Mesendoderm (in vitro differentiated cells): ENCODE data around the gene RAB28.

ENCODE experiments used
- DNase-seq: peaks from one replicate; pipeline ENCODE4 v3.0.0; 2013
- H2AK5ac ChIP-seq: 2 replicates; pipeline ENCODE4 v1.6.1; 2013; ENCODE audit warnings: low read length, inconsistent platforms
- H2BK120ac ChIP-seq: 2 replicates; pipeline ENCODE4 v1.6.1; 2013; ENCODE audit warnings: low read depth, mild to moderate bottlenecking, low read length, moderate library complexity, mixed read lengths
- H2BK15ac ChIP-seq: replicated peaks from 2 replicates; pipeline ENCODE4 v1.6.1; 2013; ENCODE audit warnings: low read depth, mild to moderate bottlenecking, moderate library complexity
- H2BK5ac ChIP-seq: 2 replicates; pipeline ENCODE4 v1.6.1; 2013; ENCODE audit warnings: low read length, inconsistent platforms
- H3K18ac ChIP-seq: 2 replicates; pipeline ENCODE4 v1.6.1; 2013; ENCODE audit warnings: mild to moderate bottlenecking, low read length, mixed read lengths
- H3K23ac ChIP-seq: one replicate; pipeline ENCODE4 v1.6.1; 2013; ENCODE audit warnings: low read length
- H3K27ac ChIP-seq: 2 replicates; pipeline ENCODE4 v1.5.1; 2013; ENCODE audit warnings: low read depth, mild to moderate bottlenecking, inconsistent platforms, low read length, moderate library complexity
- H3K27me3 ChIP-seq: 2 replicates; pipeline ENCODE4 v1.6.1; 2013; ENCODE audit warnings: low read length, control low read depth, mild to moderate bottlenecking, inconsistent platforms; ENCODE audit not compliant: insufficient read depth, poor library complexity
- H3K36me3 ChIP-seq: 2 replicates; pipeline ENCODE4 v1.6.1; 2013; ENCODE audit warnings: low read length, inconsistent platforms; ENCODE audit not compliant: control insufficient read depth, insufficient read depth
- H3K4ac ChIP-seq: one replicate; pipeline ENCODE4 v1.6.1; 2013; ENCODE audit warnings: low read depth, mild to moderate bottlenecking, low read length, moderate library complexity
- H3K4me1 ChIP-seq: 2 replicates; pipeline ENCODE4 v1.6.1; 2013; ENCODE audit warnings: low read depth, low read length, inconsistent platforms; ENCODE audit not compliant: control insufficient read depth
- H3K4me2 ChIP-seq: 2 replicates; pipeline ENCODE4 v1.6.1; 2013; ENCODE audit warnings: low read length
- H3K4me3 ChIP-seq: 2 replicates; pipeline ENCODE4 v1.5.1; 2013; ENCODE audit warnings: mild to moderate bottlenecking, low read length
- H3K56ac ChIP-seq: one replicate; pipeline ENCODE4 v1.6.1; 2013; ENCODE audit warnings: low read length
- H3K79me1 ChIP-seq: 2 replicates; pipeline ENCODE4 v1.6.1; 2013; ENCODE audit warnings: low read length, inconsistent platforms
- H3K79me2 ChIP-seq: 2 replicates; pipeline ENCODE4 v1.6.1; 2013; ENCODE audit warnings: mild to moderate bottlenecking, low read length; ENCODE audit not compliant: control insufficient read depth, insufficient read depth
- H3K9ac ChIP-seq: 2 replicates; pipeline ENCODE4 v1.6.1; 2013; ENCODE audit warnings: low read length, inconsistent platforms
- H4K5ac ChIP-seq: one replicate; pipeline ENCODE4 v1.6.1; 2013; ENCODE audit warnings: low read length
- H4K8ac ChIP-seq: one replicate; pipeline ENCODE4 v1.6.1; 2013; ENCODE audit warnings: low read depth, mild to moderate bottlenecking, control low read depth, low read length, moderate library complexity
- WGBS: extraction: QIAGEN DNeasy Blood & Tissue Kit; methylation state at CpG from one replicate; pipeline ENCODE4 v1.1.7; 2013; ENCODE audit warnings: low lambda C conversion rate, missing lambda C conversion rate; ENCODE audit not compliant: insufficient coverage; ENCODE audit errors: extremely low coverage; 5-methylcytosine and 5-hydroxymethylcytosine counted together

The RAB28 gene

GRCh38 chr4:13515268-13515667, 31.1 kb upstream of the RAB28 start:
- H3K4me1 ChIP-seq, result no peaks in the 10 kb centered on the region
- no peak overlapping the region for H3K56ac ChIP-seq
- DNase-seq, result no peak
- H4K5ac ChIP-seq, result no peak overlapping the region
- no peaks in the 10 kb centered on the region for H3K79me2 ChIP-seq
- no peak overlapping the region for H3K9ac ChIP-seq
- H3K79me1 ChIP-seq, result no peaks in the 10 kb centered on the region
- H4K8ac ChIP-seq, result no peak overlapping the region
- no peak overlapping the region for H2BK5ac ChIP-seq
- no peak overlapping the region for H3K27ac ChIP-seq
- no peaks in the 10 kb centered on the region for H3K36me3 ChIP-seq
- no peak overlapping the region for H2BK15ac ChIP-seq
- H3K23ac ChIP-seq, result no peak overlapping the region
- H3K4ac ChIP-seq, result no peak overlapping the region
- no peak overlapping the region for H3K4me3 ChIP-seq
- H2BK120ac ChIP-seq, result no peak overlapping the region
- no peaks in the 10 kb centered on the region for H3K27me3 ChIP-seq
- no CpG with 5 or more reads among the region's 5 CpGs for WGBS
- no peak overlapping the region for H2AK5ac ChIP-seq
- no peak overlapping the region for H3K18ac ChIP-seq
- H3K4me2 ChIP-seq, result no peak overlapping the region

GRCh38 chr4:13514722-13515121, 30.6 kb upstream of the RAB28 start:
- H2AK5ac ChIP-seq, result no peak overlapping the region
- no peaks in the 10 kb centered on the region for H3K79me1 ChIP-seq
- H3K36me3 ChIP-seq, result no peaks in the 10 kb centered on the region
- no peak overlapping the region for H3K4me3 ChIP-seq
- H2BK5ac ChIP-seq, result no peak overlapping the region
- no peak overlapping the region for H3K23ac ChIP-seq
- H3K27ac ChIP-seq, result no peak overlapping the region
- no peak overlapping the region for H3K4ac ChIP-seq
- H3K56ac ChIP-seq, result no peak overlapping the region
- no peak overlapping the region for H3K9ac ChIP-seq
- H3K4me1 ChIP-seq, result no peaks in the 10 kb centered on the region
- no peak overlapping the region for H3K18ac ChIP-seq
- H3K4me2 ChIP-seq, result no peak overlapping the region
- no peaks in the 10 kb centered on the region for H3K79me2 ChIP-seq
- no peak overlapping the region for H2BK15ac ChIP-seq
- no peaks in the 10 kb centered on the region for H3K27me3 ChIP-seq
- DNase-seq, result no peak
- no peak overlapping the region for H4K8ac ChIP-seq
- WGBS, result no CpG with 5 or more reads among the region's 4 CpGs
- no peak overlapping the region for H2BK120ac ChIP-seq
- no peak overlapping the region for H4K5ac ChIP-seq

- H3K23ac ChIP-seq, result no peak overlapping the region
- H3K27ac ChIP-seq, result no peak overlapping the region
- H3K79me1 ChIP-seq, result no peaks in the 10 kb centered on the region
- H3K4me2 ChIP-seq, result no peak overlapping the region
- H3K56ac ChIP-seq, result no peak overlapping the region
- H2AK5ac ChIP-seq, result no peak overlapping the region
- H3K9ac ChIP-seq, result no peak overlapping the region
- H4K5ac ChIP-seq, result no peak overlapping the region
- H3K27me3 ChIP-seq, result no peaks in the 10 kb centered on the region
- H3K4me1 ChIP-seq, result no peaks in the 10 kb centered on the region
- no peak overlapping the region for H2BK120ac ChIP-seq
- no peak overlapping the region for H2BK15ac ChIP-seq
- H2BK5ac ChIP-seq, result no peak overlapping the region
- H4K8ac ChIP-seq, result no peak overlapping the region
- no peak overlapping the region for H3K18ac ChIP-seq
- no peak overlapping the region for H3K4ac ChIP-seq
- no peaks in the 10 kb centered on the region for H3K36me3 ChIP-seq
- no peaks in the 10 kb centered on the region for H3K79me2 ChIP-seq
- no peak overlapping the region for H3K4me3 ChIP-seq
- no peak for DNase-seq
Measured at GRCh38 chr4:13511101-13511500, 27.0 kb upstream of the RAB28 start.

GRCh38 chr4:13509442-13509841, 25.3 kb upstream of the RAB28 start:
- H2BK15ac ChIP-seq, result no peak overlapping the region
- H3K27ac ChIP-seq, result no peak overlapping the region
- H4K8ac ChIP-seq, result no peak overlapping the region
- H4K5ac ChIP-seq, result no peak overlapping the region
- H3K9ac ChIP-seq, result no peak overlapping the region
- H2AK5ac ChIP-seq, result no peak overlapping the region
- H3K4ac ChIP-seq, result no peak overlapping the region
- H3K23ac ChIP-seq, result no peak overlapping the region
- H3K79me2 ChIP-seq, result no peaks in the 10 kb centered on the region
- H3K27me3 ChIP-seq, result no peaks in the 10 kb centered on the region
- H3K18ac ChIP-seq, result no peak overlapping the region
- DNase-seq, result no peak
- H2BK5ac ChIP-seq, result no peak overlapping the region
- no peaks in the 10 kb centered on the region for H3K4me1 ChIP-seq
- H3K4me3 ChIP-seq, result no peak overlapping the region
- H2BK120ac ChIP-seq, result no peak overlapping the region
- WGBS, result no CpG with 5 or more reads among the region's 1 CpG
- no peaks in the 10 kb centered on the region for H3K79me1 ChIP-seq
- H3K56ac ChIP-seq, result no peak overlapping the region
- H3K4me2 ChIP-seq, result no peak overlapping the region
- no peaks in the 10 kb centered on the region for H3K36me3 ChIP-seq

GRCh38 chr4:13504374-13504773, 20.2 kb upstream of the RAB28 start:
- H3K56ac ChIP-seq, result no peak overlapping the region
- H4K8ac ChIP-seq, result no peak overlapping the region
- H3K27ac ChIP-seq, result no peak overlapping the region
- no peaks in the 10 kb centered on the region for H3K27me3 ChIP-seq
- no peak overlapping the region for H3K4me3 ChIP-seq
- H2BK120ac ChIP-seq, result no peak overlapping the region
- H3K23ac ChIP-seq, result no peak overlapping the region
- no peaks in the 10 kb centered on the region for H3K79me1 ChIP-seq
- no peak overlapping the region for H3K4ac ChIP-seq
- H3K36me3 ChIP-seq, result no peaks in the 10 kb centered on the region
- no peak overlapping the region for H2BK15ac ChIP-seq
- H3K4me2 ChIP-seq, result no peak overlapping the region
- H4K5ac ChIP-seq, result no peak overlapping the region
- H3K79me2 ChIP-seq, result no peaks in the 10 kb centered on the region
- H3K18ac ChIP-seq, result no peak overlapping the region
- no peak overlapping the region for H2BK5ac ChIP-seq
- no peak for DNase-seq
- H2AK5ac ChIP-seq, result no peak overlapping the region
- WGBS, result no CpG with 5 or more reads among the region's 5 CpGs
- no peak overlapping the region for H3K9ac ChIP-seq
- H3K4me1 ChIP-seq, result no peaks in the 10 kb centered on the region

- no peak overlapping the region for H2BK15ac ChIP-seq
- no peak overlapping the region for H3K4ac ChIP-seq
- WGBS, result no CpG with 5 or more reads among the region's 1 CpG
- H3K4me2 ChIP-seq, result no peak overlapping the region
- H3K27ac ChIP-seq, result no peak overlapping the region
- DNase-seq, result no peak
- no peak overlapping the region for H3K18ac ChIP-seq
- H2BK120ac ChIP-seq, result no peak overlapping the region
- no peaks in the 10 kb centered on the region for H3K27me3 ChIP-seq
- no peak overlapping the region for H4K5ac ChIP-seq
- no peaks in the 10 kb centered on the region for H3K79me2 ChIP-seq
- no peak overlapping the region for H2BK5ac ChIP-seq
- H3K4me3 ChIP-seq, result no peak overlapping the region
- no peak overlapping the region for H3K9ac ChIP-seq
- no peak overlapping the region for H4K8ac ChIP-seq
- no peak overlapping the region for H2AK5ac ChIP-seq
- H3K23ac ChIP-seq, result no peak overlapping the region
- no peaks in the 10 kb centered on the region for H3K4me1 ChIP-seq
- H3K56ac ChIP-seq, result no peak overlapping the region
- H3K79me1 ChIP-seq, result no peaks in the 10 kb centered on the region
- H3K36me3 ChIP-seq, result no peaks in the 10 kb centered on the region
Measured at GRCh38 chr4:13498469-13498868, 14.3 kb upstream of the RAB28 start.
